Neural progenitor cell (in vitro differentiated cells): Measurements from ENCODE around the gene NIT2. TPM values are rescaled to one million over a fixed set of nuclear protein-coding genes. Genes with fewer than 3 reads are reported as not detected.

Experiments
- DNase-seq: peaks from one replicate; pipeline ENCODE4 v3.0.0-alpha.2; 2016; ENCODE audit warnings: low spot score
- H2AFZ ChIP-seq: fragments of 200-600 bp; sonication (generic); replicated peaks from 2 replicates; pipeline ENCODE4 v1.6.1; 2016; ENCODE audit warnings: antibody characterized with exemption
- H3F3A ChIP-seq: fragments of 200-600 bp; sonication (generic); 2 replicates; pipeline ENCODE4 v1.6.1; 2016; ENCODE audit warnings: antibody characterized with exemption, low read depth
- H3K27ac ChIP-seq: fragments of 200-600 bp; sonication (generic); 2 replicates; pipeline ENCODE4 v1.5.1; 2016; ENCODE audit warnings: mild to moderate bottlenecking
- H3K27me3 ChIP-seq: fragments of 200-600 bp; sonication (generic); 2 replicates; pipeline ENCODE4 v1.6.1; 2016; ENCODE audit warnings: mild to moderate bottlenecking, moderate library complexity
- H3K36me3 ChIP-seq: fragments of 200-600 bp; sonication (generic); 2 replicates; pipeline ENCODE4 v1.5.1; 2016
- H3K4me1 ChIP-seq: fragments of 200-600 bp; sonication (generic); 2 replicates; pipeline ENCODE4 v1.6.1; 2016; ENCODE audit warnings: mixed run types
- H3K4me2 ChIP-seq: fragments of 200-600 bp; sonication (generic); 2 replicates; pipeline ENCODE4 v1.6.1; 2016
- H3K4me3 ChIP-seq: fragments of 200-600 bp; sonication (generic); 2 replicates; pipeline ENCODE4 v1.5.1; 2016
- H3K79me2 ChIP-seq: fragments of 200-600 bp; sonication (generic); 2 replicates; pipeline ENCODE4 v1.6.1; 2016; ENCODE audit warnings: low read depth
- H3K9ac ChIP-seq: fragments of 200-600 bp; sonication (generic); 2 replicates; pipeline ENCODE4 v1.6.1; 2016
- H3K9me3 ChIP-seq: fragments of 200-600 bp; sonication (generic); 2 replicates; pipeline ENCODE4 v1.5.1; 2016; ENCODE audit warnings: low read depth
- H4K20me1 ChIP-seq: fragments of 200-600 bp; sonication (generic); 2 replicates; pipeline ENCODE4 v1.6.1; 2016; ENCODE audit warnings: low read depth
- H3K27ac Mint-ChIP-seq: 3 replicates; pipeline ENCODE4 v1.8.0; 2021; ENCODE audit warnings: mixed read lengths
- H3K27me3 Mint-ChIP-seq: 2 replicates; pipeline ENCODE4 v1.8.0; 2022; ENCODE audit warnings: low read depth, mild to moderate bottlenecking, inconsistent platforms, moderate library complexity, mixed read lengths; ENCODE audit not compliant: insufficient read depth
- H3K36me3 Mint-ChIP-seq: 3 replicates; pipeline ENCODE4 v1.8.0; 2021; ENCODE audit warnings: mixed read lengths
- H3K4me1 Mint-ChIP-seq: 3 replicates; pipeline ENCODE4 v1.8.0; 2021; ENCODE audit warnings: mixed read lengths
- H3K4me3 Mint-ChIP-seq: 3 replicates; pipeline ENCODE4 v1.8.0; 2021; ENCODE audit warnings: mild to moderate bottlenecking, moderate library complexity, mixed read lengths
- H3K9me3 Mint-ChIP-seq: 3 replicates; pipeline ENCODE4 v1.8.0; 2020; ENCODE audit warnings: mixed read lengths
- EZH2 ChIP-seq: fragments of 200-600 bp; sonication (generic); IDR thresholded peaks from 2 replicates; pipeline ENCODE4 v1.6.1; 2017; ENCODE audit warnings: antibody characterized with exemption, mild to moderate bottlenecking, moderate library complexity
- EZH2phosphoT487 ChIP-seq: fragments of 200-600 bp; sonication (generic); IDR thresholded peaks from 2 replicates; pipeline ENCODE4 v1.6.1; 2017; ENCODE audit warnings: antibody characterized with exemption
- total RNA-seq: library from RNA; depleted of rRNA; stranded (reverse); fragments of >200 nt; gene quantifications from 2 replicates; pipeline ENCODE4 v1.2.3, GENCODE V29; 2015; ENCODE audit warnings: low replicate concordance
- TF ChIP-seq, protein P1 (sequence below): fragments of 200-600 bp; sonication (generic); IDR thresholded peaks from 2 replicates; pipeline ENCODE4 v1.5.1; 2017; ENCODE audit warnings: antibody characterized with exemption, mild to moderate bottlenecking

The NIT2 gene
- total RNA-seq, 1 donor from 2014 or later = 33.1 TPM

DNA sequence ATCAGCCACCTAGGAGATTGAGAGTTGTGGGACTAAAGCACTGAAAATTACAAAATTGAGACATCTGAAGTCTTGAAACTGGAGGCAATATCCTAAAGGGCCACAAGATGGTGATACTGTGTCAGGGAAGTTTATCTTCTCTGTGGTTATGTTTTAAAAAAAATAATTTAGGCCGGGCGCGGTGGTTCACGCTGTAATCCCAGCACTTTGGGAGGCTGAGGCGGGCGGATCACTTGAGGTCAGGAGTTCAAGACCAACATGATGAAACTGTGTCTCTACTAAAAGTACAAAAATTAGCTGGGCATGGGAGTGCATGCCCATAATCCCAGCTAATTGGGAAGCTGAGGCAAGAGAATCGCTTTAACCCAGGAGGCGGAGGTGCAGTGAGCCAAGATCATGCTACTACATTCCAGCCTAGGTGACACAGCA is 17.9 kb upstream of the NIT2 start:
- TF ChIP-seq EZH2phosphoT487 = no peak
- TF ChIP-seq, protein P1, sequence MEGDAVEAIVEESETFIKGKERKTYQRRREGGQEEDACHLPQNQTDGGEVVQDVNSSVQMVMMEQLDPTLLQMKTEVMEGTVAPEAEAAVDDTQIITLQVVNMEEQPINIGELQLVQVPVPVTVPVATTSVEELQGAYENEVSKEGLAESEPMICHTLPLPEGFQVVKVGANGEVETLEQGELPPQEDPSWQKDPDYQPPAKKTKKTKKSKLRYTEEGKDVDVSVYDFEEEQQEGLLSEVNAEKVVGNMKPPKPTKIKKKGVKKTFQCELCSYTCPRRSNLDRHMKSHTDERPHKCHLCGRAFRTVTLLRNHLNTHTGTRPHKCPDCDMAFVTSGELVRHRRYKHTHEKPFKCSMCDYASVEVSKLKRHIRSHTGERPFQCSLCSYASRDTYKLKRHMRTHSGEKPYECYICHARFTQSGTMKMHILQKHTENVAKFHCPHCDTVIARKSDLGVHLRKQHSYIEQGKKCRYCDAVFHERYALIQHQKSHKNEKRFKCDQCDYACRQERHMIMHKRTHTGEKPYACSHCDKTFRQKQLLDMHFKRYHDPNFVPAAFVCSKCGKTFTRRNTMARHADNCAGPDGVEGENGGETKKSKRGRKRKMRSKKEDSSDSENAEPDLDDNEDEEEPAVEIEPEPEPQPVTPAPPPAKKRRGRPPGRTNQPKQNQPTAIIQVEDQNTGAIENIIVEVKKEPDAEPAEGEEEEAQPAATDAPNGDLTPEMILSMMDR = peak; percentile 65
- Histone ChIP-seq H3K27ac (no peak overlapping the region), H2AFZ (no peak overlapping the region), H3F3A (peaks cover 3% of the 10 kb centered on the region), H4K20me1 (no peaks in the 10 kb centered on the region), H3K27me3 (no peaks in the 10 kb centered on the region), H3K4me3 (no peak overlapping the region), H3K4me2 (no peak overlapping the region), H3K36me3 (peaks cover 11% of the 10 kb centered on the region), H3K79me2 (no peaks in the 10 kb centered on the region), H3K9ac (no peak overlapping the region), H3K9me3 (no peaks in the 10 kb centered on the region), H3K4me1 (no peaks in the 10 kb centered on the region)
- Mint-ChIP-seq H3K4me3 (no peak overlapping the region), H3K27ac (no peak overlapping the region), H3K27me3 (no peaks in the 10 kb centered on the region), H3K4me1 (peaks cover 3% of the 10 kb centered on the region), H3K36me3 (peaks cover 2% of the 10 kb centered on the region), H3K9me3 (no peaks in the 10 kb centered on the region)
- peak; percentile 36 for DNase-seq

DNA sequence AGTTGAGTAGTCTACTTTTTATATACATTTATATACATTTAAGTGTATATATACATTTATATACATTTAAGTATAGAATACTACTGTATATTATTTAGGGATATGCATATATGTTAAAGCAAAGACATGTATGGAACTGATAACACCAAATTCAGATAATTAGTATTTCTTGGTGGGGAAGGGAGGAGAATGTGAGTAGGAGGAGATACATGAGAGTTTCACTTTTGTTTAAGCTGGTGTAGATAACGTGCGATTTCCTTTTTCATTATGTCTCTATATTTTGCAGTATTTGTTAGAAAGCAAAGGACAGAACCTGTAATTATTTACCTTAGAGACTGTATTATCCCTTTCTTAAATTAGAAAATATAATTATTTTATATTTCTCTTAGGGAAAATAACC is 16.6 kb upstream of the NIT2 start:
- H3K4me3 Mint-ChIP-seq = no peak overlapping the region
- no peak overlapping the region for H3K27ac Mint-ChIP-seq
- no peak for DNase-seq
- peaks cover 2% of the 10 kb centered on the region for H3K36me3 Mint-ChIP-seq
- H3K27ac ChIP-seq = no peak overlapping the region
- H3F3A ChIP-seq = peaks cover 3% of the 10 kb centered on the region
- H3K4me1 ChIP-seq = no peaks in the 10 kb centered on the region
- no peaks in the 10 kb centered on the region for H4K20me1 ChIP-seq
- H3K4me2 ChIP-seq = no peak overlapping the region
- no peaks in the 10 kb centered on the region for H3K4me1 Mint-ChIP-seq
- no peak overlapping the region for H3K9ac ChIP-seq
- no peaks in the 10 kb centered on the region for H3K27me3 ChIP-seq
- H3K9me3 Mint-ChIP-seq = no peaks in the 10 kb centered on the region
- no peak overlapping the region for H3K4me3 ChIP-seq
- TF ChIP-seq, protein P1 = no peak
- H2AFZ ChIP-seq = no peak overlapping the region
- no peaks in the 10 kb centered on the region for H3K9me3 ChIP-seq
- H3K36me3 ChIP-seq = peaks cover 11% of the 10 kb centered on the region
- H3K79me2 ChIP-seq = no peaks in the 10 kb centered on the region
- H3K27me3 Mint-ChIP-seq = no peaks in the 10 kb centered on the region

DNA sequence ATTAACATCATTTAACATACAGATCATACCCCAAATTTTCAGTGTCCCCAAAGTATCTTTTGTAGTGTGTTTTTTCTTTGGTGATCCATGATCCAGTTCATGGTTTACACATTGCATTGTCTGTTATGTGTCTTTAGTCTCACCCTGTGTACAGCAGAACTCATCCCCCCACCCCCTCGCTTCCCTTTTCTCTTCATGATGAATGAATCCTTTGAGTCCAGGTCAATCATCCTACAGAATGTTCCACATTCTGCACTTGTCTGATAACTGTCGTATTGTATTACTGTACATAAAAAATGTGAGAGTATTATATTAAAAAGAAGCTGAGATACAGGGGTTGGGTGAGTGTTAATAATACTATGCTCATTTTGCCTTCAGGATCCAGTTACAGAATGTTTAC is 14.6 kb upstream of the NIT2 start:
- Histone ChIP-seq H4K20me1 (no peaks in the 10 kb centered on the region), H3K4me1 (no peaks in the 10 kb centered on the region), H3F3A (peaks cover 3% of the 10 kb centered on the region), H3K4me3 (no peak overlapping the region), H3K27ac (no peak overlapping the region), H3K79me2 (no peaks in the 10 kb centered on the region), H3K9ac (no peak overlapping the region), H3K27me3 (no peaks in the 10 kb centered on the region), H3K4me2 (no peak overlapping the region), H3K9me3 (no peaks in the 10 kb centered on the region), H3K36me3 (peaks cover 5% of the 10 kb centered on the region), H2AFZ (no peak overlapping the region)
- Mint-ChIP-seq H3K36me3 (peaks cover 2% of the 10 kb centered on the region), H3K4me1 (no peaks in the 10 kb centered on the region), H3K4me3 (no peak overlapping the region), H3K9me3 (no peaks in the 10 kb centered on the region), H3K27ac (no peak overlapping the region), H3K27me3 (no peaks in the 10 kb centered on the region)
- TF ChIP-seq, protein P1 = no peak
- TF ChIP-seq EZH2 (no peak), EZH2phosphoT487 (no peak)
- DNase-seq = no peak

DNA sequence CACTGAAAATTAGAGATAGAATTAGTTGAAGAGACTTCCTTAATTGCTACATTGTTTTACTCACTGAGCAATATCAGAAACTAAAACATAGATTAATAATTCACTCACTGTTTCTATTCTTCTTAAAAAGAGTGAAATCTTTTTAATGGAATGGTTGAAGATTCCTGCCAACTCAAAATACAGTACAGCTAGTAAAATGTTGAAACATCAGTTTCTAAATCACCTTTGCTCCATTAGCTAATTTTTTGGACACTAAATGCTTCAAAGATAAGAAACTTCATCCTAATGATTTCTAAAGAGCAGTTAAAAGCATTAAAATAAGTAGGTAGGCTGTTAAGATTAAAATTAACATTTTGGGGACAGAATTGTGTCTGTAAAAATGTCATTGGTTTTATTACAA is 10.5 kb upstream of the NIT2 start:
- Histone ChIP-seq H3K4me1 (no peaks in the 10 kb centered on the region), H3K27ac (no peak overlapping the region), H3K9me3 (no peaks in the 10 kb centered on the region), H3K27me3 (no peaks in the 10 kb centered on the region), H3K4me3 (no peak overlapping the region), H3K9ac (no peak overlapping the region), H3K36me3 (no peaks in the 10 kb centered on the region), H4K20me1 (no peaks in the 10 kb centered on the region), H3F3A (no peaks in the 10 kb centered on the region), H3K79me2 (no peaks in the 10 kb centered on the region), H2AFZ (no peak overlapping the region), H3K4me2 (no peak overlapping the region)
- Mint-ChIP-seq H3K27ac (no peak overlapping the region), H3K27me3 (peaks cover 2% of the 10 kb centered on the region), H3K4me1 (no peaks in the 10 kb centered on the region), H3K36me3 (peaks cover 7% of the 10 kb centered on the region), H3K9me3 (no peaks in the 10 kb centered on the region), H3K4me3 (no peak overlapping the region)
- no peak for DNase-seq
- TF ChIP-seq, protein P1 = no peak
- TF ChIP-seq EZH2 = no peak
- TF ChIP-seq EZH2phosphoT487 = no peak
